VCaP (cell line): ENCODE results near the gene CFAP99.

ENCODE experiments used
- H3K27ac ChIP-seq: fragments of 450-650 bp; 2 replicates; pipeline ENCODE4 v1.5.1; 2017
- TF ChIP-seq, protein P1 (sequence below): fragments of 450-650 bp; conservative IDR thresholded peaks from 2 replicates; pipeline ENCODE4 v1.5.1; 2017; ENCODE audit warnings: mild to moderate bottlenecking, moderate library complexity

CFAP99 gene

DNA sequence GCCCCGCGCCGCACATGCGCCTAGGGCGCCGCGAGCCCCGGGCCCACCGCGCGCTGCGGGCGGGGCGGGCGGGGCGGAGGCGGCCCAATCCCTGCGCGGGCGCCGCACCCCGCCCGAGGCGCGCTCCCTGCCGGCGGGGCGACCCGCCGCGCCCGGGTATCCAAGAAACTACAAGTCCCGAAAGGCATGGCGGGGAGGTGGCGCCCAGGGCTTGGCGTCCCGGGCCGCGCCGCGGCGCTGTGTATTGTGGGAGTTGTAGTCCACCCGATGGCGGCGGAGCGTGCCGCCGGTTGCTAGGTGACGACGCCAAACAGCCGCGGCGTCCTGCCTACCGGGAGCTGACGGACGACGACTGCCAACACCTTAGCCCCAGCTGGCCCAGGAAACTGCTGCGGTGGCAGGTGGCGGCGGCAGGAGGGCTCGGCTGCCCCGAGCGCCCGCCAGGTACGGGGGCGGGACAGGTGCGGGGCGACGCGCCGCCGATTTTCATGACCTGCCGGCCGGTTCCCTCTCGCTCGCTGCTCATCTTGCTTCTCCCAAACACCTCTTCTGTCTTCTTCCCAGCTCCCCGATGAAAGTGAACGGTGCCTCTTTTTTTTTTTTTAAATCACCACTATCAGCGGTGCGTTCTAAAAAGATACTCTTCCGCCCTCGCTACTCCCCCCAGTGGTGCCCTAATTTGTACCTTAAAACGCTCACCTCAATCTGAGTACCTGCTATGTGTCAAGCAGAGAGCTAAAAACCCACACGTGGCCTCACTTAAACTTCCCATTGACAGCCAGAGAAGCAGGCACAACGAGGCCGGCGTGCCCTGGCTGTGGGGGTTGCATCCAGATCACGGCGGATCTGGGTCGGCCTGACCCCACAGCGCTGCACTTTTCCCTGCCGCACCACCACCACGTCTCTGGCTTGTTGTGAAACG is at the start of gene CFAP99:
Gene CFAP99 (plus strand): TSS at position 306 of the 922 bp plus-strand sequence.
- peak within 1 kb of the TSS; percentile 66 for H3K27ac ChIP-seq
- TF ChIP-seq, protein P1, sequence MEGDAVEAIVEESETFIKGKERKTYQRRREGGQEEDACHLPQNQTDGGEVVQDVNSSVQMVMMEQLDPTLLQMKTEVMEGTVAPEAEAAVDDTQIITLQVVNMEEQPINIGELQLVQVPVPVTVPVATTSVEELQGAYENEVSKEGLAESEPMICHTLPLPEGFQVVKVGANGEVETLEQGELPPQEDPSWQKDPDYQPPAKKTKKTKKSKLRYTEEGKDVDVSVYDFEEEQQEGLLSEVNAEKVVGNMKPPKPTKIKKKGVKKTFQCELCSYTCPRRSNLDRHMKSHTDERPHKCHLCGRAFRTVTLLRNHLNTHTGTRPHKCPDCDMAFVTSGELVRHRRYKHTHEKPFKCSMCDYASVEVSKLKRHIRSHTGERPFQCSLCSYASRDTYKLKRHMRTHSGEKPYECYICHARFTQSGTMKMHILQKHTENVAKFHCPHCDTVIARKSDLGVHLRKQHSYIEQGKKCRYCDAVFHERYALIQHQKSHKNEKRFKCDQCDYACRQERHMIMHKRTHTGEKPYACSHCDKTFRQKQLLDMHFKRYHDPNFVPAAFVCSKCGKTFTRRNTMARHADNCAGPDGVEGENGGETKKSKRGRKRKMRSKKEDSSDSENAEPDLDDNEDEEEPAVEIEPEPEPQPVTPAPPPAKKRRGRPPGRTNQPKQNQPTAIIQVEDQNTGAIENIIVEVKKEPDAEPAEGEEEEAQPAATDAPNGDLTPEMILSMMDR: peak; percentile 38; the same call in 1 of the 2 replicates

DNA sequence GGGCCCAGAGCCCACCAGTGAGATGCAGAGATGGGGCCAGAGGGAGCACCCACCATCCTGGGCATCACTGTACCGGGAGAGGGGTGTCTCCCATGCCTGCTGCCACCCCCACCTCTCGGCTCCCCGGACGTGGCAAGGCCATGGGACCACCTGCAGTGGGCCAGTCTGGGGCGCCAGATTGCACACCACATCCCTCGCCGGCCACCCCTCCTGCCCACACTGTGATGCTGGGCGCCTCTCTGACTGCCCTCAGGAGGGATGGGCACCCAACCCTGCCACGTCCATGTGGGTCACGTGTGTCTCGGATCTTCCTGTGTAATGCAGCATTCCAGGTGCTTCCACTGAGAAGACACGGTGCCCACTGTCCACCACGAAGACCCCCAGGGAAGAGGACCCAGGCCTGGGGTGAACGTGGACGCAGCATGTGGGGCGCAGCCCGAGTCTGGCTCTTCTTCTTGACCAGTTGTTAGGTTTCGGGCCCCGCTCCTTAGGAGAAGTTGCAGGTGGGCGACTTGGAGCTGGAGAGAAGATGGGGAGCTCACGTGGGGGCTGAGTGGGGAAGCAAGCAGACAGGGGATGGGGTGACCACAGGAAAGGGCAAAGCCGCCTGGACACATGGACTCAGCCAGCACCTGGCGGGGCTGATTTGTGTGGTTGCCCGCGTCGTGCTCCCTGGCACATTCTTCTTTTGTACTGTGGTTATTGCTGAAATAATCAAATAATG is 48.0 kb upstream of the CFAP99 start:
- H3K27ac ChIP-seq: no peak overlapping the region
- TF ChIP-seq, protein P1: no peak

DNA sequence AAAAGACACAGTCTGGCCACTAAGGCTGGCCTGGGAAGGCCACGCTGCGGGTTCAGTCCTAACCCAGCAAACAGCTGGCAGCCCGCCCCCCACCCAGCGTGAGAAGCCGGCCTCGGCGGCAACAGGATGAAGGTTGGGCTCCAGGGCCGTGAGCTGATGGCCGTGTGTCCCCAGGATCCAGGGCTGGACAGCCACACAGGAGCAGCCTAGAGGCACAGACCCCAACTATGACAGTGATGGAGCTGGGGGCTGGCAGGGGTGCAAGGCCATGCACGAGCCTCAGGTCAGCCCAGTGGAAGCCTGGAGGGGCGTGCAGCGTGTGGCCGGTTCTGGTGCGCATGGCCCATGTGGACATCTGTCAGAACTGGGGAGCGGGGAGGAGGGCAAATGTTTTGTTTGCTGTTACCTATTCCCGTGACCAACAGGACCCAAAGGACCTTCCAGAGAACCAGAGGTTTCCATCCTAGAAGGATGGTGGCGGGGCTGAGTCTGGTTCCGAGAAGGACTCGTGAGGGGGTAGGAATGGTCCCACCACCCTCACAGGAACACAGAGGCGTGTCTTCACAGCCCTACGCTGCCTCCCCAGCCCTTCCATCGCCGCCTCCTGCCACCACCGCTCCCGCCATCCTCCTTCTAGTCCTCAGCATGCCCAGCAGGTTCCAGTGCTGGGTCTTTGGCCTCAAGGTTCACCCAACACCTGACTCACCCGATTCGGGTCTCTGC is 46.8 kb upstream of the CFAP99 start:
- H3K27ac ChIP-seq: no peak overlapping the region
- TF ChIP-seq, protein P1: no peak

DNA sequence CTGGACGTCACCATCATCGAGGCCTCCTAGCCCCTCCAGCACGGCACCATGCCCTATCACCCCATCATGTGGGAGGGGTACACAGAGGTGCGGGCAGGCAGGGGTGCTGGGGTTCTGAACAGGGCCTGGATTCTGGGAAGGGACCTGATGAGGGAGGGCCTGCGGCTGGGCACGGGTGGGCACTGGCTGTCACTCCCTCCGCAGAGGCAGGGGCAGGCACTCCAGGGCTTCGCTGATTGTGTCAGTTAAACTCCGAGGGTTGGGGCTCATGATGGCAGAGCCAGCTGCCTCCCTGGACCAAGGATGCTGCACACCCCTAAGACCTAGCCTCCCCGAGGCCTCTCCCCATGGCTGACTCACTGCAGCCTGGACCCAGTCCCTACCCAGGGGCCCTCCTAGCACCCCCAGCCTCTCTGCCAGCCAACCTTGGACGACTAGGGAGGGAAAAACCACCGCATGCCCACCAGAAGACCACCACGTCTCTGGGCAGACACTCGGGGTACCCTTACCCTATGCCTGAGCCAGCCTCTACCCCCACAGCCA is 46.2 kb upstream of the CFAP99 start:
- TF ChIP-seq, protein P1: no peak
- no peak overlapping the region for H3K27ac ChIP-seq

DNA sequence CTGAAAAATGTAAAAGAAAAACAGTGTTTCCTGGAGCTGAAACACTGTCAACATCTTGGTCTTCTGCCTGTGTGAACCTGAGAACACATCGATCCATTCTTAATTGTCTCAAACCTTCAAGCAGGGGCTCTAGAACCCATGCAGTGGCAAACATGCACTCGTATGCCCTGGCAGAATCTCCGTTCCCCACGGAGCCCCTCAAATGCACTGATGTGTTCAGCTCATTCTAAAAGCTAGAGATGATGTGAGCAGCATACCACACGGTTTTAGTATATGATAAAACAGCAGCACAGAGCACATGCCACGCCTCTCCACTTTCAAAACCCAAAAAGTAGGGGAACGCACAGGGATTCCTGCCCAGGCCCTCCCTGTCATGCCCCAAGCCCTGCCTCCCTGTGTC is 45.2 kb upstream of the CFAP99 start:
- no peak overlapping the region for H3K27ac ChIP-seq
- TF ChIP-seq, protein P1: no peak

DNA sequence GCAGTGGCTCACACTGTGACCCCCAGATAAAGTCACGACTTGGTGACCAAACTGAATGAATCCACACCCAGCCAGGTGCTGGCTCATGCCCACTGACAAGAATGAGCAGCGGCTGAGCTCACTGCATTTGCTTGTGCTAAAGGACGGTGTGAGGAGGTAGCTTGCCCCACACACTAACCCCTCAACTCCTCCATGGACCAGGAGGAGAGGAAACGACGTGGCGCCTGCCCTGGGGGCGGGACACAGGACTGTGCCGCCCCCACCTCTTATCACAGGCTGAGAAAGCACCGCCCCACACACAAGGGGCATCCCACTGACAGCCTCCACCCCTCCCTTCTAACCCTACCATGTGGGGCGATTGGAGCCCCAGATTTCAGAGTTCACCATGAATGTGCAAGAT is 43.3 kb upstream of the CFAP99 start:
- TF ChIP-seq, protein P1: no peak
- H3K27ac ChIP-seq: no peak overlapping the region
